Activated CD8-positive, alpha-beta memory T cell treated with anti-CD3 and anti-CD28 coated beads, Interleukin-2, amount 50 U/mL, for 4 hours (primary cell): Measurements from ENCODE around the gene CASP8AP2.
A peak's percentile ranks its signal among the peaks of the same experiment; 100 is the strongest.
"Not testable (repeated sequence)": the region's sequence is repeated elsewhere in the genome, so short reads cannot be mapped to it uniquely, and the experiment has no call there.

Experiments
- DNase-seq: peaks from one replicate; pipeline ENCODE4 v3.0.0-alpha.2; 2020

CASP8AP2 gene

DNA sequence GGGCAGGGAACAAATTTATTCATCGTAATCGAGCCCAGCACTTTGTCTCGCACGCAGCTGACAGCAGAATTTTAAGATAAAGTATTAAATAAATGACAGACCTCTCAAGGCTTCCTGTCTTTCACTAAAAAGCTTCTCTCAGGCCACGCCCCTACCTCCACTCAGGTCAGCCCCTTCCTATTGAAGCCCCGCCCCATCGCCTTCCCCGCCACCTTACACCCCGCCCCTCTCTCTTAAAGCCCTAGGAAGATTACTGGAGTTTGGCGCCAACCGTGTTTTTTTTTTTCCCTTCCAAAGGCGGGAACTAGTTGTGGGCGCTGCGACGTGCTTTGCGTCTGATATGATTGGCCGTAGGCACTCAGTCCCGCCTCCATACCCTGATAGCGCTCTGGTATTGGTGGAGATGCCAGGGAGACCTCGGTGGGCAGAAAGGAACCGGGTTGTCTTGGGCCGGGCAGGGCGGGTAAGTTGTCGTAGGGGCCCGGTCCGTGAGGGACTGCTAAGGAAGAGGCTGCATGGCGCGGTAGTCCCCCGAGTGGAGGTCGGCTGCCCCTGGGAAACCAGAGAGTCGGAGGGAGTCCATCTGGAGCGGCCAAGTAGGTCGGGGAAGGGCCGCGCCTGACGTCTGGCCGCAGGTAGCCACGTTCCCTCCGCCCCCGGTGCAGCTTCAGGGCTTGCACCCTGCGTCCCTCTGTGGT is at the start of gene CASP8AP2:
CASP8AP2 (plus strand) TSS at position 409 of the 698 bp plus-strand sequence.
- DNase-seq = peak; percentile 92

DNA sequence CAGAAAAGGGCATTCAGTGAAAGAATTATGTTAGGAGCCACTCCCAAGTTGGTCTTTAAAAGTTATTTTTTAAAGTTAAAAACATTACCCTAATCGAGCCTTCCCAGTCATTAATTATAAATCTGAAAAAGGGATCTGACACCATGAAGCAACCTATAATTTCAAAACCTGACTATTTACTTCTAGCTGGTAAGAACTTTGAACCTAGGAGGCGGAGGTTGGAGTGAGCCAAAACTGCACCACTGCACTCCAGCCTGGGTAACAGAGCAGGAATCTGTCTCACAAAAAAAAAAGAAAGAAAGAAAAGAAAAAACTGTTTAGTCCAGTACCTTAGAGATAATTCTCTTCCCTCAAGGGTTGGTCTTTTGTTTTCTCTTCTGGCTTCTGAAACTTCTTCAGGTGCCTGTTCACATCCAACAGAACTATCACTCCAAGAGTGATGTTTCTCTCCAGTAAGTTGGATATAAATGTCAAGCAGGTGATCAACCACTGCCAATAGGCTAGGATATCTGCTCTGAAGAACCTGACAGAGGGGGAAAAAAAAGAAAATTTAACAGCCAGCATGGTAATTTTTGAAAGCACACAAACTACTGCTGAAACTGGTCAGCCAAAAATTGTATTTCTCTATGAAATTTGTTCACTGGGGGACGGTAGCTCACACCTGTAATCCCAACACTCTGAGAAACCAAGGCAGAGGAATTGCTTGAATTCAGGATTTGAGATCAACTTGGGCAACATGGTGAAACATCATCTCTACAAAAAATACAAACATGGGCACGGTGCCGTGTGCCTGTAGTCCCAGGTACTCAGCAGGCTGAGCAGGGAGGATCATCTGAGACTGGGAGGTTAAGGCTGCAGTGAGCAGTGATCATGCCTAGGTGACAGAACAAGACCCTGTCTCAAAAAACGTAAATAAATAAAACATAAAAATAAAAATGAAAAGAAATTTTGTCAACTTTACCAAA is 48.3 kb upstream of the CASP8AP2 start:
- DNase-seq = no peak

DNA sequence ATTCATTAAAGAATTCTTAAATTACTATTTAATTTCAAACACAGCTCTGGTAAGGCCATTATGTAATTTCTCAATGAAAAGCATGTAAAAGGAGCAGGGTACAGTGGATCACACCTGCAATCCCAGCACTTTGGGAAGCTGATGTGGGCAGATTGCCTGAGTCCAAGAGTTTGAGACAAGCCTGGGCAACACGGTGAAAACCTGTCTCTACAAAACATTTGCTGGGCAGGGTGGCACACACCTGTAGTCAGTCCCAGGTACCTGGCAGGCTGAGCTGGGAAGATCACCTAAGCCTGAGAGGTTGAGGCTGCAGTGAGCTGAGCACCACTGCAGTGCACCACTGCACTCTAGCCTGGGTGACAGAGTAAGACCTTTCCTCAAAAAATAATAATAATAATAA is 47.5 kb upstream of the CASP8AP2 start:
- DNase-seq = no peak

GRCh38 chr6:89783293-89783692 is 46.4 kb upstream of the CASP8AP2 start:
- not testable (repeated sequence) for DNase-seq

DNA sequence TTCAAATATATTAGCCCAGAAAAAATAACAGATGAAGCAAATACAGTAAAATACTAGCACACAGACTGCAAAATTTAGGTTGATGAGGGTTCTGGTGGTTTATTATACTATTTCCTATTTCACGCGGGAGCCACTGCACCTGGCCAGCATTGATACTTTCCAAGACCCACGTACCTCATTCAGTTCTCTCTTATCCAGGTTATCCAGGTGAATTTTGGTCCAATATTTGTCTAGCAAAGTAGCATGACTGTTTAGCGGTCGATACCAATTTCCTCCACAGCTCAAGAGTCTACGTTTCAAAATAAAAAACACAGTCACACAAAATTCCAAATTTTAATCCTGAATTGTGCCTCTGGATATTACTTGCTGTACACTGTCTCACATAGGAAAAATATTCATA is 44.8 kb upstream of the CASP8AP2 start:
- no peak for DNase-seq

- DNase-seq = no peak
These were observed 42.7 kb upstream of the CASP8AP2 start for GRCh38 chr6:89786970-89787369.

- DNase-seq = no peak
These were observed 41.9 kb upstream of the CASP8AP2 start for GRCh38 chr6:89787660-89788328.

GRCh38 chr6:89789980-89790379 is 39.7 kb upstream of the CASP8AP2 start:
- DNase-seq = no peak

GRCh38 chr6:89790403-89790802 is 39.3 kb upstream of the CASP8AP2 start:
- no peak for DNase-seq

GRCh38 chr6:89792881-89793280 is 36.8 kb upstream of the CASP8AP2 start:
- no peak for DNase-seq

DNA sequence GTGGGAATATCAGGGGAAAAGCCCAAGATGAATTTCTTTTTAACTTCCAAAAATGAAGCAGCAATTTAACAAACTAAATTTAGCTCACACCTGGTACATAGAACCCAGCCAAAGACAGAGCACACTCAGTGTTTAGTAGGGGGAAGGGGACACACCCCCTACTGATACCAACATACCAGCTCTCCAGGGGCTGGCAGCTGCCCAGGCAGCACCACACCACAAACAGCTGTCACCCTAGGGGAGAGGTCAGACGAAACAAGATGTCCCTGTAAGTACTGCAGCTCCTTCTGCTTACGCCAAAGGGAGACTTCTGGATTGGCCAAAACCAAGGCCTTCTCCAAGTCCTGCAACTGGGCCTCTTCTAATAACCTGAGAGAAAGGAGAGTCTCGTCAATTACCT is 36.1 kb upstream of the CASP8AP2 start:
- DNase-seq = no peak

GRCh38 chr6:89794324-89794723 is 35.4 kb upstream of the CASP8AP2 start:
- DNase-seq = no peak

GRCh38 chr6:89797317-89797716 is 32.4 kb upstream of the CASP8AP2 start:
- no peak for DNase-seq

DNA sequence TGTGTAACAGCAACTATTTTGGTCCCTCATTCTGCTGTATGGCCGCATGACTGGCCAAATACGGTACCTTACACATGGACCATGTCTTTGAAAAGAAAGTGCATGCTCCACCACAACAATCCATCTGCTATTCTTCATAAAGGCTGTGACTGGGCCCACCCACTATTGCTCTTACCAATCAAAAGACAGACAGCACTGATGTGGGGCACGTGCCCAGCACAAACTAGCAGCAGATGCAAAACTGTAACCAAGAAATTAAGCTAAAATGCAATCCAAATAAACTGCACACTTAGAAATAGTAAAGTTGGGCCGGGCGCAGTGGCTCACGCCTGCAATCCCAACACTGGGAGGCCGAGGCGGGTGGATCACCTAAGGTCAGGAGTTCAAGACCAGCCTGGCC is 30.6 kb upstream of the CASP8AP2 start:
- DNase-seq = no peak

- no peak for DNase-seq
These were observed 29.9 kb upstream of the CASP8AP2 start for GRCh38 chr6:89799756-89800155.

GRCh38 chr6:89803271-89803670 is 26.4 kb upstream of the CASP8AP2 start:
- DNase-seq = no peak

GRCh38 chr6:89805814-89806371 is 23.8 kb upstream of the CASP8AP2 start:
- DNase-seq = no peak

DNA sequence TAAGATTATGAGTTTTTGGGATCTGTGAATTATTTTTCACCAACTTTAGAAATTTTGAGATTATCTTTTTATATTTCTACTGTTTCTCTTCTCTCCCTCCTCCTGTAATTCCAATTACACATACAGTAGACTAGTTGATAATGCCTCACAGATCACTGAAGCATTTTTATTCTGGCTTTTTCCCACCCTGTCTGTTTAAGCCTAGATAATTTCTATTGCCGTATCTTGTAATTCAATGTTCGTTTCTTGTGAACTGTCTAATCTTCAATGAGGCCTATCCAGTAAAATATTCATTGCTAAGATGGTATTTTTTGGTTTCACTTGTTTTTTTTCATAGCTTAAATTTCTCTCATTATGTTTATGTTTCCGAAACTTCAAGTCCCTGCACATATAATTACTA is 22.1 kb upstream of the CASP8AP2 start:
- no peak for DNase-seq

GRCh38 chr6:89813422-89813821 is 16.3 kb upstream of the CASP8AP2 start:
- not testable (repeated sequence) for DNase-seq

- DNase-seq = no peak
These were observed 12.2 kb upstream of the CASP8AP2 start for GRCh38 chr6:89817481-89817880.

GRCh38 chr6:89818977-89819335 is 10.7 kb upstream of the CASP8AP2 start:
- no peak for DNase-seq

DNA sequence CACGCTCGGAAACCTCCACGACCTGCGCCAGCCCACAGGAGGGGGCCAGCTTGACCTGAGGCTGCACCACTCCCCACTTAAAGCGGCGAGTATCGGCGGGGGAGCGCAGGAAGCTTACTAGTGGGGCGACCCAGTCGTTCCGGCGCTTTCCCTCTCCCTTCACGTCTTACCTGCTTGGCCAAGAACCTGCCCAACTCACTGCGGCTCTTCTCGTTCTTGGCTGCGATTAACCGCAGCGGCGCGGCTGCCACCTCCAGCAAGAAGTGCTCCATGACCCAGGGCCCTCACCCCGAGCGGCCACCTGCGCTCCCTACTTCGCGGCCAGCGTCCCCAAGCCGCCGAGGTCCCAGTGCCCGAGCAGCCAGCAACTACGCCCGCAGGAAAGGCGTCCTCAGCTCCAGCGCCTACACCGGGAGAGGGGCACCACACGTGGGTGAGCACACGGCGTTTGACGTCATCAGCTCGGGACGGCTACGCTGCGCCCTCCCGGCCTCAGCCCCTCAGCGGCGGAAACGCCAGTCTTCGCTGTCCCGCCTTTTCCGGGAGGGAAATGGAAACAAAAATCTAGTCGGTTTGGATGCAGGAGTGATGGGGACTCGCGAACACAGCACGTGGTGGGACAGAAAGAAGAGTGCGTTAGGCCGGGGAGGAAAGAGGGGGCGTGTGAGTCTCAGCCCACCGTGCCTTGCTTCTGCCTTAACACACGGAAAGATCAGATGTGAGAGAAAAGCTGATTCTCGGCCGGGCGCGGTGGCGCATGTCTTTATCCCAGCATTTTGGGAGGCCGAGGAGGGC is 10.1 kb upstream of the CASP8AP2 start, which contains the start of gene MDN1:
MDN1 (minus strand) TSS at position 459 of the 795 bp plus-strand sequence; CDS start at position 272, 187 bp downstream.
- DNase-seq = peak; percentile 87
